ENCODE data around the gene PCDHA11.

Gene PCDHA11

GRCh38 chr5:140881889-140882590 lies 13.3 kb downstream of the PCDHA11 start, which contains the start of gene PCDHA13:
TSS of gene PCDHA13 (plus strand) at chr5:140882124. CDS start at chr5:140882269, 145 bp downstream.
- no peaks in the 10 kb centered on the region for H3K27me3 ChIP-seq (ENCODE audit: control insufficient read depth in 2 of 2, insufficient read depth in 2 of 2, low read length in 2 of 2)
- H3K4me3 ChIP-seq (ENCODE audit: low read length in 2 of 2), result peak within 1 kb of the TSS in 1 of 2 donors; percentile 38
- H3K9ac ChIP-seq (ENCODE audit: low read depth in 1 of 2, low read length in 2 of 2), result no peak within 1 kb of the TSS
- peaks cover 7% of the 10 kb centered on the region in 2 donors for H3K9me3 ChIP-seq (ENCODE audit: control insufficient read depth in 2 of 2, low read length in 2 of 2)
- H3K27ac ChIP-seq (ENCODE audit: low read depth in 2 of 2, low read length in 2 of 2), result no peak within 1 kb of the TSS
- no peaks in the 10 kb centered on the region for H3K36me3 ChIP-seq (ENCODE audit: control insufficient read depth in 2 of 2, insufficient read depth in 2 of 2, low read length in 2 of 2)
- H3K4me1 ChIP-seq (ENCODE audit: control insufficient read depth in 2 of 2, insufficient read depth in 2 of 2, low read length in 2 of 2), result no peaks in the 10 kb centered on the region

GRCh38 chr5:140882591-140882899 lies 13.8 kb downstream of the PCDHA11 start:
- Histone ChIP-seq H3K9me3 (ENCODE audit: control insufficient read depth in 2 of 2, low read length in 2 of 2) (peaks cover 7% of the 10 kb centered on the region in 2 donors), H3K27ac (ENCODE audit: low read depth in 2 of 2, low read length in 2 of 2) (no peak overlapping the region), H3K9ac (ENCODE audit: low read depth in 1 of 2, low read length in 2 of 2) (no peak overlapping the region), H3K4me1 (ENCODE audit: control insufficient read depth in 2 of 2, insufficient read depth in 2 of 2, low read length in 2 of 2) (no peaks in the 10 kb centered on the region), H3K36me3 (ENCODE audit: control insufficient read depth in 2 of 2, insufficient read depth in 2 of 2, low read length in 2 of 2) (no peaks in the 10 kb centered on the region), H3K4me3 (ENCODE audit: low read length in 2 of 2) (no peak overlapping the region), H3K27me3 (ENCODE audit: control insufficient read depth in 2 of 2, insufficient read depth in 2 of 2, low read length in 2 of 2) (no peaks in the 10 kb centered on the region)

GRCh38 chr5:140883373-140883772 lies 14.6 kb downstream of the PCDHA11 start:
- Histone ChIP-seq H3K27me3 (ENCODE audit: control insufficient read depth in 2 of 2, insufficient read depth in 2 of 2, low read length in 2 of 2) (no peaks in the 10 kb centered on the region), H3K36me3 (ENCODE audit: control insufficient read depth in 2 of 2, insufficient read depth in 2 of 2, low read length in 2 of 2) (no peaks in the 10 kb centered on the region), H3K27ac (ENCODE audit: low read depth in 2 of 2, low read length in 2 of 2) (no peak overlapping the region)

GRCh38 chr5:140883927-140884697 lies 15.4 kb downstream of the PCDHA11 start:
- H3K9me3 ChIP-seq (ENCODE audit: control insufficient read depth in 2 of 2, low read length in 2 of 2), result peaks cover 5 to 7% of the 10 kb centered on the region in 2 donors
- no peaks in the 10 kb centered on the region for H3K27me3 ChIP-seq (ENCODE audit: control insufficient read depth in 2 of 2, insufficient read depth in 2 of 2, low read length in 2 of 2)

More at GRCh38 chr5:140883373-140883772, 14.6 kb downstream of the PCDHA11 start:
- Histone ChIP-seq H3K4me3 (ENCODE audit: low read length in 2 of 2) (no peak overlapping the region), H3K9me3 (ENCODE audit: control insufficient read depth in 2 of 2, low read length in 2 of 2) (peaks cover 5 to 7% of the 10 kb centered on the region in 2 donors), H3K4me1 (ENCODE audit: control insufficient read depth in 2 of 2, insufficient read depth in 2 of 2, low read length in 2 of 2) (no peaks in the 10 kb centered on the region), H3K9ac (ENCODE audit: low read depth in 1 of 2, low read length in 2 of 2) (no peak overlapping the region)

GRCh38 chr5:140916325-140916724 lies 47.6 kb downstream of the PCDHA11 start:
- Histone ChIP-seq H3K27ac (ENCODE audit: low read depth in 2 of 2, low read length in 2 of 2) (no peak overlapping the region), H3K9ac (ENCODE audit: low read depth in 1 of 2, low read length in 2 of 2) (no peak overlapping the region), H3K27me3 (ENCODE audit: control insufficient read depth in 2 of 2, insufficient read depth in 2 of 2, low read length in 2 of 2) (no peaks in the 10 kb centered on the region), H3K4me1 (ENCODE audit: control insufficient read depth in 2 of 2, insufficient read depth in 2 of 2, low read length in 2 of 2) (no peaks in the 10 kb centered on the region), H3K36me3 (ENCODE audit: control insufficient read depth in 2 of 2, insufficient read depth in 2 of 2, low read length in 2 of 2) (no peaks in the 10 kb centered on the region), H3K9me3 (ENCODE audit: control insufficient read depth in 2 of 2, low read length in 2 of 2) (no peaks in the 10 kb centered on the region), H3K4me3 (ENCODE audit: low read length in 2 of 2) (no peak overlapping the region)

More at GRCh38 chr5:140883927-140884697, 15.4 kb downstream of the PCDHA11 start:
- no peak overlapping the region for H3K4me3 ChIP-seq (ENCODE audit: low read length in 2 of 2)
- no peak overlapping the region for H3K27ac ChIP-seq (ENCODE audit: low read depth in 2 of 2, low read length in 2 of 2)
- no peak overlapping the region for H3K9ac ChIP-seq (ENCODE audit: low read depth in 1 of 2, low read length in 2 of 2)
- H3K36me3 ChIP-seq (ENCODE audit: control insufficient read depth in 2 of 2, insufficient read depth in 2 of 2, low read length in 2 of 2), result no peaks in the 10 kb centered on the region
- no peaks in the 10 kb centered on the region for H3K4me1 ChIP-seq (ENCODE audit: control insufficient read depth in 2 of 2, insufficient read depth in 2 of 2, low read length in 2 of 2)

Data from mucosa of rectum (tissue), 2 donors.